Measurements from ENCODE around the gene PLVAP.

PLVAP gene

GRCh38 chr19:17415121-17415520 lies 38.0 kb upstream of the PLVAP start:
- no peak overlapping the region for H3K4me3 ChIP-seq (ENCODE audit: low read depth, low read length)
- no peak for TF ChIP-seq CTCF (IDR thresholded peaks at IDR 0.05)
- H3K27ac ChIP-seq: no peak overlapping the region
- no peak overlapping the region for H3K9ac ChIP-seq
- no peaks in the 10 kb centered on the region for H3K4me1 ChIP-seq
- no peaks in the 10 kb centered on the region for H3K79me2 ChIP-seq
- H2AFZ ChIP-seq: no peak overlapping the region
- H3K9me3 ChIP-seq (ENCODE audit: control insufficient read depth, low read length): no peaks in the 10 kb centered on the region
- H3K4me2 ChIP-seq (ENCODE audit: low read length): no peak overlapping the region
- no peaks in the 10 kb centered on the region for H3K36me3 ChIP-seq (ENCODE audit: control insufficient read depth, insufficient read depth, low read length)
- no peaks in the 10 kb centered on the region for H3K27me3 ChIP-seq (ENCODE audit: control insufficient read depth, insufficient read depth, low read length)

- H3K9ac ChIP-seq: no peak overlapping the region
These were observed 37.0 kb upstream of the PLVAP start for GRCh38 chr19:17414097-17414496.

GRCh38 chr19:17411801-17412200 lies 34.7 kb upstream of the PLVAP start:
- Histone ChIP-seq H3K9ac (no peak overlapping the region), H3K9me3 (ENCODE audit: control insufficient read depth, low read length) (no peaks in the 10 kb centered on the region), H2AFZ (no peak overlapping the region), H3K79me2 (no peaks in the 10 kb centered on the region), H3K4me1 (no peaks in the 10 kb centered on the region), H3K36me3 (ENCODE audit: control insufficient read depth, insufficient read depth, low read length) (no peaks in the 10 kb centered on the region), H3K4me2 (ENCODE audit: low read length) (no peak overlapping the region), H3K4me3 (ENCODE audit: low read depth, low read length) (no peak overlapping the region), H3K27me3 (ENCODE audit: control insufficient read depth, insufficient read depth, low read length) (no peaks in the 10 kb centered on the region), H3K27ac (no peak overlapping the region)
- no peak for TF ChIP-seq CTCF (IDR thresholded peaks at IDR 0.05)

More at GRCh38 chr19:17414097-17414496, 37.0 kb upstream of the PLVAP start:
- Histone ChIP-seq H2AFZ (no peak overlapping the region), H3K9me3 (ENCODE audit: control insufficient read depth, low read length) (no peaks in the 10 kb centered on the region), H3K27ac (no peak overlapping the region), H3K4me2 (ENCODE audit: low read length) (no peak overlapping the region), H3K4me1 (no peaks in the 10 kb centered on the region), H3K79me2 (no peaks in the 10 kb centered on the region), H3K27me3 (ENCODE audit: control insufficient read depth, insufficient read depth, low read length) (no peaks in the 10 kb centered on the region), H3K4me3 (ENCODE audit: low read depth, low read length) (no peak overlapping the region), H3K36me3 (ENCODE audit: control insufficient read depth, insufficient read depth, low read length) (no peaks in the 10 kb centered on the region)
- no peak for TF ChIP-seq CTCF (IDR thresholded peaks at IDR 0.05)

DNA sequence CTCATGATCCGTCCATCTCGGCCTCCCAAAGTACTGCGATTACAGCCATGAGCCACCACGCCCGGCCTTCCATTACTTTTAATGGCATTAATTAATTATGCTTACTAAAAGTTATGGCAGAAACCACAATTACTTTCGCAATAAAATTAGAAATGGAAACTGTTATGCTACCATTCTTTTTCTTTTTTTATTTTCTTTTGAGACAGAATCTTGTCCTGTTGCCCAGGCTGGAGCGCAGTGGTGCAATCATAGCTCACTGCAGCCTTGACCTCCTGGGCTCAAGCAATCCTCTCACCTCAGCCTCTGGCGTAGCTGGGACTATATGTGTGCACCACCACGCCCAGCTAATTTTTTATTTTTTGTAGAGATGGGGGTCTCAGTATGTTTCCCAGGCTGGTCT lies 32.8 kb upstream of the PLVAP start:
- Histone ChIP-seq H3K9me3 (ENCODE audit: control insufficient read depth, low read length) (no peaks in the 10 kb centered on the region), H3K4me3 (ENCODE audit: low read depth, low read length) (no peak overlapping the region), H3K4me2 (ENCODE audit: low read length) (no peak overlapping the region), H3K9ac (no peak overlapping the region), H3K36me3 (ENCODE audit: control insufficient read depth, insufficient read depth, low read length) (no peaks in the 10 kb centered on the region), H3K79me2 (no peaks in the 10 kb centered on the region), H3K27ac (no peak overlapping the region), H2AFZ (no peak overlapping the region), H3K27me3 (ENCODE audit: control insufficient read depth, insufficient read depth, low read length) (no peaks in the 10 kb centered on the region), H3K4me1 (no peaks in the 10 kb centered on the region)
- TF ChIP-seq CTCF (IDR thresholded peaks at IDR 0.05): no peak

DNA sequence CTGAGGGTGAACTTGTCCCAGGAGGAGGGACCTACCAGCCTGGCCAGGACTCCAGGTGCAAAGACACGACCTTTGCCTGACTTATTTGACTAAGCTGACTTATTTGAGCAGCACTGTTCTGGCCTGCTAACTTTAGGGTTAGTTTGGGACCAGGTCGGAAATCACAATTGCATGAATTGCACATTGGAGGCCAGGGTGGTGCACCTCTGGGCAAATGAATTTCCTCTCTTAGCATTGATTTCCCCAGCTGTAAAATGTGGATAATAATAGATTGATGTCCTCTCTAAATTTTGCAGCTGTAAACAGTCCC lies 29.7 kb upstream of the PLVAP start:
- no peak overlapping the region for H3K9ac ChIP-seq
- no peak overlapping the region for H2AFZ ChIP-seq
- H3K27me3 ChIP-seq (ENCODE audit: control insufficient read depth, insufficient read depth, low read length): no peaks in the 10 kb centered on the region
- H3K4me1 ChIP-seq: no peaks in the 10 kb centered on the region
- H3K27ac ChIP-seq: no peak overlapping the region
- no peak overlapping the region for H3K4me3 ChIP-seq (ENCODE audit: low read depth, low read length)
- TF ChIP-seq CTCF (IDR thresholded peaks at IDR 0.05): no peak
- H3K79me2 ChIP-seq: no peaks in the 10 kb centered on the region
- H3K4me2 ChIP-seq (ENCODE audit: low read length): no peak overlapping the region
- no peaks in the 10 kb centered on the region for H3K9me3 ChIP-seq (ENCODE audit: control insufficient read depth, low read length)
- H3K36me3 ChIP-seq (ENCODE audit: control insufficient read depth, insufficient read depth, low read length): no peaks in the 10 kb centered on the region
